ENCODE measurements around the gene CHN2. TPM values are rescaled to one million over a fixed set of nuclear protein-coding genes. Genes with fewer than 3 reads are reported as not detected.

Gene CHN2
- 10.4 TPM for polyA plus RNA-seq (2013)

GRCh38 chr7:29194594-29195427 lies at the start of gene CHN2:
TSS of gene CHN2 (plus strand) at chr7:29194775.
- WGBS (ENCODE audit: insufficient coverage), result under 1% methylated on average over 83 of the region's 89 CpGs
- no peaks in the 10 kb centered on the region for H3K36me3 ChIP-seq (ENCODE audit: control insufficient read depth in 4 of 4, insufficient read depth in 4 of 4, low read length in 3 of 4)
- peak; percentile 80 to 87 (median 86) for DNase-seq
- no peaks in the 10 kb centered on the region for H3K9me3 ChIP-seq (ENCODE audit: control extremely low read depth in 1 of 5, control insufficient read depth in 4 of 5, insufficient read depth in 2 of 5, low read depth in 1 of 5, low read length in 4 of 5)
- H3K27me3 ChIP-seq (replicated peaks in 2 of 5; ENCODE audit: control insufficient read depth in 4 of 5, insufficient read depth in 5 of 5, low read length in 4 of 5), result peaks cover 0 to 4% (median 0%) of the 10 kb centered on the region in 5 experiments
- POLR2A ChIA-PET, result interaction anchor here (0.7 to 2.1 kb wide), 3 partner anchors 11 to 151 kb away, joined by 3 to 5 read pairs (median 3); no protein-coding TSS in a partner anchor
- H3K4me3 ChIP-seq (ENCODE audit: control insufficient read depth in 1 of 7, extremely low read depth in 1 of 7, insufficient read depth in 4 of 7, low read depth in 2 of 7, low read length in 6 of 7), result peak within 1 kb of the TSS; percentile 66 to 91 (median 83)
- peaks cover 21 to 43% (median 34%) of the 10 kb centered on the region in 4 experiments for H3K4me1 ChIP-seq (ENCODE audit: control extremely low read depth in 1 of 4, control insufficient read depth in 4 of 4, insufficient read depth in 4 of 4, low read length in 3 of 4)
- H3K27ac ChIP-seq (ENCODE audit: insufficient read depth in 1 of 2, low read depth in 1 of 2, low read length in 2 of 2, poor library complexity in 1 of 2, severe bottlenecking in 2 of 2), result peak within 1 kb of the TSS in 1 of 2 experiments; percentile 28
- CTCF ChIA-PET, result interaction anchor here (2.3 to 2.4 kb wide), 2 partner anchors 113 to 151 kb away, joined by 5 to 7 read pairs; no protein-coding TSS in a partner anchor

GRCh38 chr7:29145553-29146056 lies 49.0 kb upstream of the CHN2 start:
- ChIA-PET CTCF (interaction anchor here (1.2 to 2.0 kb wide), 3 partner anchors 11 to 45 kb away, joined by 3 to 11 read pairs (median 3); no protein-coding TSS in a partner anchor), POLR2A (no interaction called here)
- no peak for DNase-seq
- no peaks in the 10 kb centered on the region for H3K36me3 ChIP-seq (ENCODE audit: control insufficient read depth in 4 of 4, insufficient read depth in 4 of 4, low read length in 3 of 4)
- WGBS (ENCODE audit: insufficient coverage), result 32% methylated on average over 3 of the region's 8 CpGs
- peak overlapping the region in 6 of 7 experiments; percentile 15 to 82 (median 68) for H3K4me3 ChIP-seq (ENCODE audit: control insufficient read depth in 1 of 7, extremely low read depth in 1 of 7, insufficient read depth in 4 of 7, low read depth in 2 of 7, low read length in 6 of 7)
- peaks cover 0 to 26% (median 2%) of the 10 kb centered on the region in 5 experiments for H3K27me3 ChIP-seq (replicated peaks in 2 of 5; ENCODE audit: control insufficient read depth in 4 of 5, insufficient read depth in 5 of 5, low read length in 4 of 5)
- no peaks in the 10 kb centered on the region for H3K9me3 ChIP-seq (ENCODE audit: control extremely low read depth in 1 of 5, control insufficient read depth in 4 of 5, insufficient read depth in 2 of 5, low read depth in 1 of 5, low read length in 4 of 5)
- peaks cover 0 to 37% (median 17%) of the 10 kb centered on the region in 4 experiments for H3K4me1 ChIP-seq (ENCODE audit: control extremely low read depth in 1 of 4, control insufficient read depth in 4 of 4, insufficient read depth in 4 of 4, low read length in 3 of 4)
- peak overlapping the region in 1 of 2 experiments; percentile 20 for H3K27ac ChIP-seq (ENCODE audit: insufficient read depth in 1 of 2, low read depth in 1 of 2, low read length in 2 of 2, poor library complexity in 1 of 2, severe bottlenecking in 2 of 2)

GRCh38 chr7:29146057-29146706 lies 48.4 kb upstream of the CHN2 start, which contains the start of gene CPVL:
TSS of gene CPVL (minus strand) at chr7:29146537. CDS start at chr7:29121061, 25,476 bp downstream.
- H3K9me3 ChIP-seq (ENCODE audit: control extremely low read depth in 1 of 5, control insufficient read depth in 4 of 5, insufficient read depth in 2 of 5, low read depth in 1 of 5, low read length in 4 of 5), result no peaks in the 10 kb centered on the region
- ChIA-PET POLR2A (no interaction called here), CTCF (interaction anchor here (1.2 to 2.0 kb wide), 3 partner anchors 10 to 44 kb away, joined by 3 to 11 read pairs (median 6); no protein-coding TSS in a partner anchor)
- WGBS (ENCODE audit: insufficient coverage), result under 1% methylated on average over 42 of the region's 42 CpGs
- H3K4me1 ChIP-seq (ENCODE audit: control extremely low read depth in 1 of 4, control insufficient read depth in 4 of 4, insufficient read depth in 4 of 4, low read length in 3 of 4), result peaks cover 0 to 31% (median 15%) of the 10 kb centered on the region in 4 experiments
- H3K36me3 ChIP-seq (ENCODE audit: control insufficient read depth in 4 of 4, insufficient read depth in 4 of 4, low read length in 3 of 4), result no peaks in the 10 kb centered on the region
- peaks cover 0 to 26% (median 2%) of the 10 kb centered on the region in 5 experiments for H3K27me3 ChIP-seq (replicated peaks in 2 of 5; ENCODE audit: control insufficient read depth in 4 of 5, insufficient read depth in 5 of 5, low read length in 4 of 5)
- DNase-seq, result peak; percentile 50 to 70 (median 59)
- peak within 1 kb of the TSS in 1 of 2 experiments; percentile 20 for H3K27ac ChIP-seq (ENCODE audit: insufficient read depth in 1 of 2, low read depth in 1 of 2, low read length in 2 of 2, poor library complexity in 1 of 2, severe bottlenecking in 2 of 2)
- peak within 1 kb of the TSS; percentile 11 to 82 (median 67) for H3K4me3 ChIP-seq (ENCODE audit: control insufficient read depth in 1 of 7, extremely low read depth in 1 of 7, insufficient read depth in 4 of 7, low read depth in 2 of 7, low read length in 6 of 7)

GRCh38 chr7:29146888-29147609 lies 47.5 kb upstream of the CHN2 start:
- Histone ChIP-seq H3K27ac (ENCODE audit: insufficient read depth in 1 of 2, low read depth in 1 of 2, low read length in 2 of 2, poor library complexity in 1 of 2, severe bottlenecking in 2 of 2) (no peak overlapping the region), H3K27me3 (replicated peaks in 2 of 5; ENCODE audit: control insufficient read depth in 4 of 5, insufficient read depth in 5 of 5, low read length in 4 of 5) (peaks cover 0 to 26% (median 2%) of the 10 kb centered on the region in 5 experiments), H3K4me1 (ENCODE audit: control extremely low read depth in 1 of 4, control insufficient read depth in 4 of 4, insufficient read depth in 4 of 4, low read length in 3 of 4) (peaks cover 0 to 28% (median 15%) of the 10 kb centered on the region in 4 experiments), H3K4me3 (ENCODE audit: control insufficient read depth in 1 of 7, extremely low read depth in 1 of 7, insufficient read depth in 4 of 7, low read depth in 2 of 7, low read length in 6 of 7) (peak overlapping the region in 4 of 7 experiments; percentile 67 to 82 (median 70)), H3K36me3 (ENCODE audit: control insufficient read depth in 4 of 4, insufficient read depth in 4 of 4, low read length in 3 of 4) (no peaks in the 10 kb centered on the region), H3K9me3 (ENCODE audit: control extremely low read depth in 1 of 5, control insufficient read depth in 4 of 5, insufficient read depth in 2 of 5, low read depth in 1 of 5, low read length in 4 of 5) (no peaks in the 10 kb centered on the region)
- ChIA-PET POLR2A (interaction anchor here (0.6 kb wide), 1 partner anchor 491 kb away, joined by 3 read pairs; no protein-coding TSS in a partner anchor), CTCF (interaction anchor here (1.2 to 2.0 kb wide), 2 partner anchors 9 to 43 kb away, joined by 6 to 11 read pairs; no protein-coding TSS in a partner anchor)
- peak in 2 of 3 donors; percentile 51 to 63 for DNase-seq
- WGBS (ENCODE audit: insufficient coverage), result 69% methylated on average over 10 of the region's 14 CpGs

GRCh38 chr7:29147821-29148220 lies 46.8 kb upstream of the CHN2 start:
- no peaks in the 10 kb centered on the region for H3K36me3 ChIP-seq (ENCODE audit: control insufficient read depth in 4 of 4, insufficient read depth in 4 of 4, low read length in 3 of 4)
- no peak for DNase-seq
- H3K27me3 ChIP-seq (replicated peaks in 2 of 5; ENCODE audit: control insufficient read depth in 4 of 5, insufficient read depth in 5 of 5, low read length in 4 of 5), result peaks cover 0 to 26% (median 2%) of the 10 kb centered on the region in 5 experiments
- H3K4me3 ChIP-seq (ENCODE audit: control insufficient read depth in 1 of 7, extremely low read depth in 1 of 7, insufficient read depth in 4 of 7, low read depth in 2 of 7, low read length in 6 of 7), result no peak overlapping the region
- H3K9me3 ChIP-seq (ENCODE audit: control extremely low read depth in 1 of 5, control insufficient read depth in 4 of 5, insufficient read depth in 2 of 5, low read depth in 1 of 5, low read length in 4 of 5), result no peaks in the 10 kb centered on the region
- 100% methylated on average over 3 of the region's 4 CpGs for WGBS (ENCODE audit: insufficient coverage)
- H3K27ac ChIP-seq (ENCODE audit: insufficient read depth in 1 of 2, low read depth in 1 of 2, low read length in 2 of 2, poor library complexity in 1 of 2, severe bottlenecking in 2 of 2), result no peak overlapping the region
- peaks cover 0 to 24% (median 15%) of the 10 kb centered on the region in 4 experiments for H3K4me1 ChIP-seq (ENCODE audit: control extremely low read depth in 1 of 4, control insufficient read depth in 4 of 4, insufficient read depth in 4 of 4, low read length in 3 of 4)
- ChIA-PET CTCF (interaction anchor here (1.2 to 2.0 kb wide), 3 partner anchors 9 to 42 kb away, joined by 3 to 11 read pairs (median 6); no protein-coding TSS in a partner anchor), POLR2A (no interaction called here)

GRCh38 chr7:29149036-29149435 lies 45.5 kb upstream of the CHN2 start:
- no peak for DNase-seq
- CTCF ChIA-PET, result interaction anchor here (1.5 kb wide), 1 partner anchor 18 kb away, joined by 3 read pairs; no protein-coding TSS in a partner anchor
- H3K27me3 ChIP-seq (replicated peaks in 2 of 5; ENCODE audit: control insufficient read depth in 4 of 5, insufficient read depth in 5 of 5, low read length in 4 of 5), result peaks cover 0 to 26% (median 2%) of the 10 kb centered on the region in 5 experiments
- no peaks in the 10 kb centered on the region for H3K36me3 ChIP-seq (ENCODE audit: control insufficient read depth in 4 of 4, insufficient read depth in 4 of 4, low read length in 3 of 4)
- 97% methylated on average over 5 of the region's 12 CpGs for WGBS (ENCODE audit: insufficient coverage)
- no peak overlapping the region for H3K27ac ChIP-seq (ENCODE audit: insufficient read depth in 1 of 2, low read depth in 1 of 2, low read length in 2 of 2, poor library complexity in 1 of 2, severe bottlenecking in 2 of 2)
- peaks cover 0 to 22% (median 15%) of the 10 kb centered on the region in 4 experiments for H3K4me1 ChIP-seq (ENCODE audit: control extremely low read depth in 1 of 4, control insufficient read depth in 4 of 4, insufficient read depth in 4 of 4, low read length in 3 of 4)
- POLR2A ChIA-PET, result interaction anchor here (0.6 kb wide), 1 partner anchor 25 kb away, joined by 3 read pairs; no protein-coding TSS in a partner anchor
- H3K9me3 ChIP-seq (ENCODE audit: control extremely low read depth in 1 of 5, control insufficient read depth in 4 of 5, insufficient read depth in 2 of 5, low read depth in 1 of 5, low read length in 4 of 5), result no peaks in the 10 kb centered on the region
- no peak overlapping the region for H3K4me3 ChIP-seq (ENCODE audit: control insufficient read depth in 1 of 7, extremely low read depth in 1 of 7, insufficient read depth in 4 of 7, low read depth in 2 of 7, low read length in 6 of 7)

Data from common myeloid progenitor, CD34-positive (primary cell).